Hindlimb muscle (tissue), 1 donor: Measurements from ENCODE around the gene LIG4. TPM values are rescaled to one million over a fixed set of nuclear protein-coding genes. Genes with fewer than 3 reads are reported as not detected.
"Not testable (repeated sequence)": the region's sequence is repeated elsewhere in the genome, so short reads cannot be mapped to it uniquely, and the experiment has no call there.

Source experiments
- DNase-seq: peaks from one replicate; pipeline ENCODE4 v3.0.0-alpha.2; 2013
- polyA plus RNA-seq: library from polyadenylated mRNA; unstranded; fragments of 120-200 nt; gene quantifications from one replicate; pipeline ENCODE4 v1.2.1, GENCODE V29; 2013; ENCODE audit not compliant: insufficient read length

The LIG4 gene
- polyA plus RNA-seq: 11.3 TPM

GRCh38 chr13:108215436-108215835, at the start of gene LIG4:
LIG4 (minus strand) TSS chr13:108215536; CDS start chr13:108211268, 4,268 bp downstream.
- DNase-seq: peak; percentile 94

GRCh38 chr13:108263621-108264355, 48.5 kb upstream of the LIG4 start:
- DNase-seq: no peak

DNA sequence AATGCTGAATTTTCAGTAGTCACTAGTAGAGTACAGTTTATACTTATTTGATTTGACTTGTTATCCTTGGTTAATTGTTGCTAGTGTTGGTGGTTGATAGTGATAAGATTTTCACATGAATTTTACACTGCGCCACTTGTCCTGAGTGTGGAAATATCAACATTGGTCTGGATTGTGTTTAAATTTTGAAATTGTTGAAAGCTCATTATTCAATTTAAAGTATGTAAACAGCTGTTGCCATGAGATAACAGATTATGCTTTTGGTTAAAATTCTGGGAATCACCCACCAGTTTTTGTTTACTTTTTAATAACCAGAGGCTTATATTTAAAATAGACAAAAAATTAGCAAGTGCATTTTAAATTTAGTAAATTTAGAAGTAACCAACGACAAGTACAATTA, 41.9 kb upstream of the LIG4 start:
- no peak for DNase-seq

DNA sequence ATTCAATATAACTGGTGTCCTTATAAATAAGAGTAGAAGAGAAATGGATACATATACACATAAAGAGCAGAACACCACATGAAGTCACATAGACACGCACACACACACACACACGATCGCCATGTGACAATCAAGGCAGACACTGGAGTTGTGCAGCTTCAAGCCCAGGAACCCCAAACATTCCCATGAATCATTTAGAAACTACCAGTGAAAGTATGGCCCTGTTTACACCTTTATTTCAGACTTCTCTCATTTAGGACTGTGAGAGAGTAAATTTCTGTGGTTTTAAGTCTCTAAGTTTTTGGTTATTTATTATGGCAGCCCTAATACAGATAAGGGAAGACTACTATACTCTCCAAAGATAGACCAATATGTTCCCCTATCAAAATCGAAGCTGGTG, 33.8 kb upstream of the LIG4 start:
- DNase-seq: no peak

- no peak for DNase-seq
Observed at GRCh38 chr13:108230377-108230776, 15.0 kb upstream of the LIG4 start.

GRCh38 chr13:108227651-108228272, 12.4 kb upstream of the LIG4 start:
- peak; percentile 32 for DNase-seq

DNA sequence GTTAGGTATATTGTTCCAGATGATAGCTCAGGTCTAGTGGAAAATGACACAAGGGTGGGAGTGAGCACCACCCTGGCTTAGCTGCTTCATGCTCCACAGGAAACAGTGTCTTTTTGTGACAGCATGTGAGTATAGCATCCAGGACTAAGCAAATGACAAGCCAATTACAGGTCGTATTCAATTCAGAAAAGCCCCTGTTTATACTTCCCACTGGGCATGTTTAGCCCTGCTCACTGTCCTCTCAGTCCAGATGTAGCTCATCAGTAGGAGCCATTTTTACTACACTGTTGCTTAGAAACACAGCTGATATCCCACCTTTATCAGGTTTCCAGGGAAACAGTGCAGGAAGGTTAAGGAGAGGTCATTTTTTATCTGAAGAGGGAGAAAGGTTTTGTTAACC, 10.8 kb upstream of the LIG4 start:
- no peak for DNase-seq

DNA sequence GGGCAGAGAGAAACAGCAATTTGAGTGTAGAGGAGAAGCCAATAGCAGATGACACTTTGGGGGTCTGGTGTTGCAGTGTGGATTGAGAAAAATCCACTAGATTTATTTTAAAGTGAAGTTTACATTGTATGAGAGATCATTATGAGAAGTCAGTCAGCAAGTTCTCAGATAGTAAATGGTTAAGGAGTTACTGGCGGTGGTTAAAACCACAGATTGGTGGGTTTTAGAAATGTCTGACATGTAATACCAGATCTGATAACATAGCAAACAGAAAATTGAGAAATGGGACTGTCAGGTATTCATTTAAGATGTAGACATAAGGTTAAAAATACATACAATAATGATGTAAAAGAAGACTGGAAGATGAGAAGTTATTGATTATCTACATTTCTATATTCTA, 10.1 kb upstream of the LIG4 start:
- DNase-seq: no peak

DNA sequence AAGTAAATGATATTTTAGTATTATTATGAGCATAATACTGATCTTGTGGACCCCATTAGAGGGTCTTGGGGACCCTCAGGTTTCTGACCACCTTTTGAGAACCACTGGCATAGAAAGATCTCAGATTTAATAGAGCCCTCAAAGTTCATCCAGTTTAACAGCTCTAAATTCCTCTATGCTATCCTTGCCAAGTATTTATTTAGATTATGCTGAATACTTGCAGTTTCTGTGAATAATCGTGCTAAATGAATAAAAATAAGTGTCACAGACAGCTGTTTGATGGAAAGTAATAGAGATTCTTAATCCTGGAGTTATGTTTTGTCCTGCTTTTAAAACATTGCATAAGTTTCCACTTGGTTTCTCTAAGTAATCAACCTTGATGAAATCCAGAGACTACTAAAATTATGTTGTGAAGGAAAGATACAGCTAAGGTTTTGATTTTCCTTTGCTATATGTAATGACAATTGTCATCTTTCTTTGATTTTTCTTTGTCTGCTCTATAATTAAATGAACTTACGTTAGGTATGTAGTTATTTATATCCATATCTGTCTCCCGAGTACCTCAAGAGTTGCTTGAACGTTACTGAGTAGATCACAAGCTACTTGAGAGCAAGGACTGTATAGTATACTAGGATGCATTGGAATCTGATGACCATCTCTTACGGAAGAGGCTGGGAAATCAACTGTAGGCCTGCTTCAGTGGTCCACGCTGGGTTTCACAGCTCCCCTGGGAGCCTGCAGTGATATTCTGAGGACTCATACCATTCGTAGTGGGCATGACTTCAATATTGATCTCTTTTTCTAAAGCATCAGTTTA, 8.6 kb upstream of the LIG4 start:
- DNase-seq: no peak

GRCh38 chr13:108220041-108220440, 4.7 kb upstream of the LIG4 start:
- DNase-seq: no peak

DNA sequence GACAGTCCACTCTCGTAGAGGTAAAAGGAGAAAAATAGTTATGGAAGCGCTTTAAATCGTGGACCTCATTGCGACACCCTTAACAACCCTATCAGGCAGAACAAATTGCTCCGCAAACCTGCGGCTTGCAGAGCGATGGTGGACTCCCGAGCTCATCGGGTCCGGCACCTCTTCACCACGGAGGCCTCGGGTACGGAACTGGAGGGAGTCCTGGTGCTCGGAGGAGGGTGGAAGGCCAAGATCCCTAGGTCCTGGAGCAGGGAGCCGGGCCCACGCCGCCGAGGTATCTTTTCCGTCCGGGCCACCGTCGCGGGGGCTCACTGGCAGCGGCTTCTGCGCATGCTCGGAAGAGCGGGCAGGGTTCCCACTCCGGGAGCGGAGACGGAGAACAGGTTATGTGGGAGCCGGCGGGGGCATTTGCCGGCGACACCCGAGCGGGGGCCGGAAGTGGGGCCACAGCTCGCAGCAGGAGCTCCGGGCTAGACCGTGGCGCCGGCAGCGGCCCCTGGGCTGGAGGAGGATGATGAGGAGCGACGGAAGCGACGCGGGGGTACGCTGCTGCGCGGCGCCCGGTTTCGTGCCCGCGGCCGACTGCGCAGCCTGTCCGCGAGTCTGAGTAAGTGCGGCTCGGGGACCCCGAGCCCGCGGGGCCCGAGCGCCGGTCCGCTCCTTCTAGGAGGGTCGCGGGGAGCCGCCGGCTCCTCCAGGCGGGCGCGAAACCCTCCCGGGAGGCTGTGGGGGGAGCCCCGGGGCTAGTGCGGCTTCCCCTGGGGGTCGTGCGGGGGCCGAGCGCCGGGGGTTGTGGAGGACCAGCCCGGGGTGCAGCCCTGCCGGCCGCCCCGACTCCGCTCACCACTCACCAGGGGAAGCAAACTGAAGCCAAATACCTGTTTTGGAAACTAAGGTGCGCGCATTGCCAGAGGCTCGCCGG, 3.0 kb upstream of the LIG4 start, which contains the start of gene ABHD13:
Gene ABHD13 (plus strand): TSS at position 349 of the 931 bp plus-strand sequence. CDS start 10,827 bp downstream, outside the sequence.
- peak; percentile 94 for DNase-seq

DNA sequence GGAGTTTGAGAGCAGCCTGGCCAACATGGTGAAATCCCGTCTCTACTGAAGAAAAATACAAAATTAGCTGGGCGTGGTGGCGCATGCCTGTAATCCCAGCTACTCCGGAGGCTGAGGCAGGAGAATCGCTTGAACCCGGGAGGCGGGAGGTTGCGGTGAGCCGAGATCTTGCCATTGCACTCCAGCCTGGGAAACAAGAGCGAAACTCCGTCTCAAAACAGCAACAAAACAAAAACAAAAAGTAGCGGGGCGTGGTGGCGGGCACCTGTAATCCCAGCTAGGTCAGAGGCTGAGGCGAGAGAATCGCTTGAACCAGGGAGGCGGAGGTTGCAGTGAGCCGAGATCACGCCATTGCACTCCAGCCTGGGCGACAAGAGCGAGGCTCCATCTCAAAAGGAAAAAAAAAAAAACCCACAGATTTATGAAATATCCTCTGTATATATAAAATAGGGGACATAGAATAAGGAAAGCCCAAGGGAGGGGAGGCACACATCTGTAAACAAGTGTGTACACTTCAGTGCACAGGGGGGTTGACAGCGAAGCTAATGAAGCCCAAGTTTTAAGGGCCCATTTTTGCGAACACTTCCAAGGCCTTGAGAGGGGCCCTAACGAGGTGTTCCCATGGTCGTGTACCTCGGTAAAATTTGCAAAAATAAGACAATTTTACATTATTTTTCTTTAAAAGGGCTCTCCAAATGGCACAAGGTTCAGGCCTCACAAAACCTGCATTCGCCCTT, 2.1 kb upstream of the LIG4 start:
- DNase-seq: not testable (repeated sequence)

- no peak for DNase-seq
Observed at GRCh38 chr13:108214441-108215271, 680 bp downstream of the LIG4 start.

DNA sequence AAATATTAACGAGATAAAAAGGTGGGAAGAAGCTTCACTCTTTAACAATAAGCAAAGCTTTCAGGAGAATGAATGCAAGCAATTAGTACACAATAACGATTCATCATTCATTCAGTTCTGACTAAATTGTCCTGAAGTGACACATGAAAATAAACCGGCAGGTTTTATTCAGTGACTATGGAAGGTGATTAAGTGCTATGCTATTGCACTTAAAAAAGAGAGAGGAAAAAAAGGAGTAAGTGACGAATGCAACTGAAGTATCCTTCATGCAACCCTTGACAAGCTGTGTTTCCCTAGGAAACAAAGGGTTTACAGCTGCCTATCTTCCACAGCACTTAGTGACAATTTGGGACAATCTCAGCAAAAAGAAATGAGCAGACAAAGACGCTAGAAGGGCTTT, 1.4 kb downstream of the LIG4 start:
- no peak for DNase-seq

DNA sequence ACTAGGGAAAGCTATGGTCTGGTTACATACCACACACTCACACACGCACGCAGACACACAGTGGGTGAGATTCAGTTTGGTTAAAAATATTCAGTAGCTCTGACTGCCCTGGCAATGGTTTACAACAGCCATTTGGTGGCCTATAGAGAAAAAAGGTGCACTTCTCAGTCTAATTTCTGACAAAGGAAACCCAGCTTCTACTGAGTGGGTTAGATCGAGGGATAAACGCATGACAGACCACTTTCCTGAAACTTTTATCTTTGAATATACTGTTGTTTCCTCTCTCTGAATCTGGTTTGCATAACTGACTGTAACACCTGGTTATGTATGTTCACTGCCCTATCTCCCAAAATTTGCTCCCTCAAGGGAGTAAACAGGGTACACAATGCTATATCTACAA, 2.5 kb downstream of the LIG4 start:
- DNase-seq: no peak

- no peak for DNase-seq
Observed at GRCh38 chr13:108210551-108210950, 4.8 kb downstream of the LIG4 start.

DNA sequence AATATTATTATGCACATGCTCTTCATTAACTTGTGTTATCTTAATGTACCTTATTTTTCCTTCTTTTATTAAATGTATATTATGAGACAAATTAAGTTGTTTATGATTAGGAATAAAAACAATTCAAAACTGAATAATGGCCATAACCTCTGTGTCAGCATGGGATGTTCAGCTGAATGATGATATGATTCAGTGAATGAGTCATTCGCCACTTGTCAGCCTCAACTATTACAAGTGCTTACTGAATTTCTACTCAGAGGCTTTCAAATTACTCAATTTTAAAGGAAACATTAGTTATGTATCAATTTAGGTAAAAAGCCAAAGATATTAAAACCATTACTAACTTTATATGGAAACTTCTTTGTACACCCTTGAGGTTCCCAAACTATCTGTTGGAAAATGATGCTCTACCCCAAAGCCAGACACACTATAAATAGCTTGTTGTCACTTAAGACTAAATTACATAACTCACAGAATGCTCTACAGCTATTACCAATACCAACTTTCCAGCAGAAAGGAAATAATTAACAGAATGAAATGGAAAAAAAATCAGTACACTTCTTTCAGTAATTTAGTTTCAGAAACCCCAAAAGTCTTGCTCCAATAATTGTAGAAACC, 14.4 kb downstream of the LIG4 start:
- DNase-seq: no peak

DNA sequence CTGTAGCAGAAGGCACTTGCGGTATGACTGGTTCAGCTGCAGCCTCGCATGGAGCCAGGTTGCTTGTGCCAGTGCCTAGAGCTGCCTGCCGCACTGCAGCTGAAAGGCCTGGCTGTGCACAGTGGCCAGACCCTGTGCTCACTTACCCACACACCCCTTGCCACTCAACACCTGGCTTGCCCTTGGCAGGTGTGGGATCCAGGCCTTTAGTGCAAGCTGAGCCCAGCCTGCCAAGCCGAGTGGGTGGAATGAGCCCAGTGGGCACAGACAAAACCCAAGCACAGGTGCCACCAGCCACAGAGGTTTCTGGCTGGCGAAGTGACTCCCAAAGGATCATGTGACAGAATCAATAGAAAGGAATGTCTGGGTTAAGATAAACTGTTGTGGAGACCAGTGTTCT, 19.5 kb downstream of the LIG4 start:
- no peak for DNase-seq

DNA sequence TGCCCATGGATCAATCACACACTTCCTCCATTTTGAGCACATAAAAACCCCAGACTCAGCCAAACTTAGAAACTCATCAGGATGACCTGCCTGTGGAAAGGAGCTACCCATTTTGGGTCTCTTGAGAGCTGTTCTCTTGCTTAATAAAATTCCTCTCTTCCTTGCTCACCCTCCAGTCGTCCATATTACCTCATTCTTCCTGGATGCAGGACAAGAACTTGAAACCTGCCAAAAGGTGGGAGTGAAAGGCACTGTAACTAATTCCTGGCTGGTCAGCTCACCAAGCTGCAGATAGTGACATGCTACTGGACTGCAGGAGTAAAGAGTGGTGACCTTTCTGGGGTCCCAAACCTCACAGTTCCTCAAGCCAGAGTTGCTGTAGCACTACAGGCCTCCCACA, 20.2 kb downstream of the LIG4 start:
- no peak for DNase-seq

DNA sequence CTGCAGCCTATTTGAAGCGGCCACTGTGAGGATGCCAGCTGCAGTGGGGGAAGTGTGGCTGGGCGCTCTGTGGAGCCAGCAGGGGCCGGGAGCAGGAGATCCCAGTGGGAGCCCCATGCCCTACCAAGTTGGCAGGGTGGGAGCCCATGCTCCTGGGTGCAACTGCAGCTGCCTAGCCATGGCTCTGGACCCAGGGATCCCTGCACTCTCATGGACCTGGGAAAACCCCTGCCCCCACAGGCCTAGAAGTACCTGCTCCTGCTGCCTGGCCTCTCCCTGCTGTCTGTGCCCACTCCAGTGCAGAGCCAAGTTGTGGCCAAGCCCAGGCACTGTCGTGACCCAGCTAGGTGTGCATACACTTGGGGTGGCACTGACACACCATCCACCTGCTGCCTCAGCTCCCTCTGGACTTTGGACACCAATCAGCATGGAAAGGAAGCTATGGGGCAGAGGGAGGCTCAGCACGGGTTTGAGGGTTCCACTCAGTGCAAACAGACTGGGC, 20.9 kb downstream of the LIG4 start:
- DNase-seq: no peak
